ENCODE results near the gene TEX12.

GRCh38 chr11:112162761-112163546 lies 4.2 kb upstream of the TEX12 start:
- TF ChIP-seq PATZ1 (CRISPR knock-in tag; IDR thresholded peaks at IDR 0.05; ENCODE audit: borderline replicate concordance) (no peak), ZNF565 (CRISPR knock-in tag; conservative IDR thresholded peaks at IDR 0.05; ENCODE audit: low read depth) (no peak), CSRNP3 (CRISPR knock-in tag; IDR thresholded peaks at IDR 0.05) (no peak), POU6F1 (CRISPR knock-in tag; IDR thresholded peaks at IDR 0.05; ENCODE audit: borderline replicate concordance, low read depth) (no peak), SNAI2 (CRISPR knock-in tag; IDR thresholded peaks at IDR 0.05) (no peak)
